Chondrocyte (in vitro differentiated cells): ENCODE measurements around the gene PIGP. TPM values are rescaled to one million over a fixed set of nuclear protein-coding genes. Genes with fewer than 3 reads are reported as not detected.
"Not testable (repeated sequence)": the region's sequence is repeated elsewhere in the genome, so short reads cannot be mapped to it uniquely, and the experiment has no call there.

Source experiments
- DNase-seq: peaks from one replicate; pipeline ENCODE4 v3.0.0; 2021; ENCODE audit warnings: mixed read lengths, low spot score
- H3K27ac Mint-ChIP-seq: one replicate; pipeline ENCODE4 v1.8.0; 2021; ENCODE audit warnings: mild to moderate bottlenecking, moderate library complexity, mixed read lengths; ENCODE audit not compliant: unreplicated experiment
- H3K27me3 Mint-ChIP-seq: 2 replicates; pipeline ENCODE4 v1.8.0; 2021; ENCODE audit warnings: low read depth, mixed read lengths
- H3K36me3 Mint-ChIP-seq: 2 replicates; pipeline ENCODE4 v1.8.0; 2021; ENCODE audit warnings: low read depth, mixed read lengths
- H3K4me1 Mint-ChIP-seq: 2 replicates; pipeline ENCODE4 v1.8.0; 2021; ENCODE audit warnings: low read depth, mild to moderate bottlenecking, mixed read lengths
- H3K4me3 Mint-ChIP-seq: one replicate; pipeline ENCODE4 v1.8.0; 2021; ENCODE audit warnings: mild to moderate bottlenecking, moderate library complexity, mixed read lengths; ENCODE audit not compliant: unreplicated experiment
- H3K9me3 Mint-ChIP-seq: 2 replicates; pipeline ENCODE4 v1.8.0; 2021; ENCODE audit warnings: low read depth, mixed read lengths
- total RNA-seq: library from RNA; stranded (reverse); gene quantifications from 3 replicates; pipeline ENCODE4 v1.2.1, GENCODE V29; 2021
- TF ChIP-seq, protein P1 (sequence below): fragments of 200-600 bp; sonication (generic); IDR thresholded peaks from 2 replicates; pipeline ENCODE4 v1.5.0; 2021; ENCODE audit warnings: antibody characterized with exemption, mild to moderate bottlenecking, moderate library complexity

PIGP gene
- total RNA-seq, 1 donor from 2014 or later, result 15.0 TPM

GRCh38 chr21:37060296-37060695, 12.6 kb downstream of the PIGP start:
- no peak for DNase-seq
- Mint-ChIP-seq H3K4me1 (peaks cover 27% of the 10 kb centered on the region), H3K27ac (peak overlapping the region; percentile 94), H3K9me3 (no peaks in the 10 kb centered on the region), H3K27me3 (no peaks in the 10 kb centered on the region), H3K36me3 (no peaks in the 10 kb centered on the region), H3K4me3 (no peak overlapping the region)
- TF ChIP-seq, protein P1, sequence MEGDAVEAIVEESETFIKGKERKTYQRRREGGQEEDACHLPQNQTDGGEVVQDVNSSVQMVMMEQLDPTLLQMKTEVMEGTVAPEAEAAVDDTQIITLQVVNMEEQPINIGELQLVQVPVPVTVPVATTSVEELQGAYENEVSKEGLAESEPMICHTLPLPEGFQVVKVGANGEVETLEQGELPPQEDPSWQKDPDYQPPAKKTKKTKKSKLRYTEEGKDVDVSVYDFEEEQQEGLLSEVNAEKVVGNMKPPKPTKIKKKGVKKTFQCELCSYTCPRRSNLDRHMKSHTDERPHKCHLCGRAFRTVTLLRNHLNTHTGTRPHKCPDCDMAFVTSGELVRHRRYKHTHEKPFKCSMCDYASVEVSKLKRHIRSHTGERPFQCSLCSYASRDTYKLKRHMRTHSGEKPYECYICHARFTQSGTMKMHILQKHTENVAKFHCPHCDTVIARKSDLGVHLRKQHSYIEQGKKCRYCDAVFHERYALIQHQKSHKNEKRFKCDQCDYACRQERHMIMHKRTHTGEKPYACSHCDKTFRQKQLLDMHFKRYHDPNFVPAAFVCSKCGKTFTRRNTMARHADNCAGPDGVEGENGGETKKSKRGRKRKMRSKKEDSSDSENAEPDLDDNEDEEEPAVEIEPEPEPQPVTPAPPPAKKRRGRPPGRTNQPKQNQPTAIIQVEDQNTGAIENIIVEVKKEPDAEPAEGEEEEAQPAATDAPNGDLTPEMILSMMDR, result peak; percentile 38

GRCh38 chr21:37059181-37059580, 13.7 kb downstream of the PIGP start:
- DNase-seq, result no peak
- Mint-ChIP-seq H3K27me3 (no peaks in the 10 kb centered on the region), H3K4me1 (peaks cover 27% of the 10 kb centered on the region), H3K4me3 (no peak overlapping the region), H3K27ac (peak overlapping the region; percentile 78), H3K36me3 (no peaks in the 10 kb centered on the region), H3K9me3 (no peaks in the 10 kb centered on the region)
- TF ChIP-seq, protein P1, result no peak

DNA sequence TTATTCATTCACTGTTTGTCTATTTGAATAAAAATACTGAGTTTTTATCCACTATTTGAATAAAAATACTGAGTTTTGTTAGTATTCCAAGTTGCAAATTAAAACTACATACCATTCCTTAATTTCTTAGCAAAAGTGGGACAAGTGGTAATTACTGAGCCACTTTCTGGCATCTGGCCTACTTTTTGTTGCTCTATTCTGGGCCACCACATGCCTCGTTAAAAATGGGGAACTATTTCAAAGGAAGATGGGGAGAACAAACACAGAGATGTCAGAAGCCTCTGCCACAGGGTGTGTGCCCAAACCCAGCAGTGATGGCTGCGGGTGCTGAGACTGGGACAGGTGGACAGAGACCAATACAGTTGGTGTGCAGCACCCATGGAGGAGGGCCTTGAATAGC, 14.6 kb downstream of the PIGP start:
- TF ChIP-seq, protein P1, result no peak
- peaks cover 27% of the 10 kb centered on the region for H3K4me1 Mint-ChIP-seq
- no peak for DNase-seq
- H3K9me3 Mint-ChIP-seq, result no peaks in the 10 kb centered on the region
- H3K27ac Mint-ChIP-seq, result no peak overlapping the region
- H3K4me3 Mint-ChIP-seq, result no peak overlapping the region
- H3K27me3 Mint-ChIP-seq, result no peaks in the 10 kb centered on the region
- H3K36me3 Mint-ChIP-seq, result no peaks in the 10 kb centered on the region

GRCh38 chr21:37057614-37058013, 15.3 kb downstream of the PIGP start:
- H3K9me3 Mint-ChIP-seq, result no peaks in the 10 kb centered on the region
- peaks cover 27% of the 10 kb centered on the region for H3K4me1 Mint-ChIP-seq
- no peak overlapping the region for H3K27ac Mint-ChIP-seq
- TF ChIP-seq, protein P1, result no peak
- H3K4me3 Mint-ChIP-seq, result no peak overlapping the region
- H3K27me3 Mint-ChIP-seq, result no peaks in the 10 kb centered on the region
- H3K36me3 Mint-ChIP-seq, result no peaks in the 10 kb centered on the region
- DNase-seq, result no peak

DNA sequence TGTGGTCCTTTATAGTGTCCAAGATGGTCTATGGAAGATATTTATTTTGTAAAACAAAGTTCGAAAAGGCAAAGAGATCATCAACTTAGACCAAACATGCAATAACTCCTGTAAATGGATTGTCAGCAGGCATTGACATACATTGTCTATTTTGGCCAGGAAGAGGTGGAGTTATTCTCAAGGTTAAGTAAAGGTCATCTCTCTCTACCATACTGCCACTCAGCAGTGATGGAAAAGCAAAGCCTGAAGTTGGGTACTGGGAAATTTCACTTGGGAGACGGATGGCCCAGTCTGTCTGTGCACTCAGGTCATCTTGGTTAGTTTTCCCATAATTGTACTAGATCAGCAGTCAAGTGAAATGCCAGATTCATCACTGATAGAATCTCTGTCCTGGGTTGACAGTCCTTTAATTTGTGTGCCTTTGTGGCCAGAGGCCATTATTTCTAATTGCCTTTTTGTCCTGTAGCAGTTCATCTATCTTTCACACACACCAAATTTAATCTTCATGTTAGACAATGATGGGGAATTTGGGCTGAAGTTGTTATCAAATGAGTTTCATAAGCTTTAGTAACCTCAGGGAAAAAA, 17.5 kb downstream of the PIGP start:
- H3K9me3 Mint-ChIP-seq, result no peaks in the 10 kb centered on the region
- no peak overlapping the region for H3K4me3 Mint-ChIP-seq
- DNase-seq, result no peak
- TF ChIP-seq, protein P1, result no peak
- no peaks in the 10 kb centered on the region for H3K27me3 Mint-ChIP-seq
- H3K27ac Mint-ChIP-seq, result no peak overlapping the region
- H3K36me3 Mint-ChIP-seq, result no peaks in the 10 kb centered on the region
- H3K4me1 Mint-ChIP-seq, result peaks cover 7% of the 10 kb centered on the region

DNA sequence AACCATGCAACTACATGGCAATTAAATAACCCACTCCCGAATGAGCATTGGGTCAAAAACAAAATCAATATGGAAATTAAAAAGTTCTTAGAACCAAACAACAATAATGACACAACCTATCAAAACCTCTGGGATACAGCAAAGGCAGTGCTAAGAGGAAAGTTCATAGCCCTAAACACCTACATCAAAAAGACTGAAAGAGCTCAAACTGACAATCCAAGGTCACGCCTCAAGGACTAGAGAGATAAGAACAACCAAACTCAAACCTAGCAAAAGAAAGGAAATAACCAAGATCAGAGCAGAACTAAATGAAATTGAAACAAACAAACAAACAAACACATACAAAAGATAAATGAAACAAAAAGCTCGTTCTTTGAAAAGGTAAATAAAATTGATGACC, 23.1 kb downstream of the PIGP start:
- not testable (repeated sequence) for H3K9me3 Mint-ChIP-seq, H3K4me3 Mint-ChIP-seq, DNase-seq, H3K4me1 Mint-ChIP-seq, H3K36me3 Mint-ChIP-seq, H3K27me3 Mint-ChIP-seq, H3K27ac Mint-ChIP-seq
